CD4-positive, alpha-beta memory T cell (primary cell): Measurements from ENCODE around the gene ETV5. TPM values are rescaled to one million over a fixed set of nuclear protein-coding genes. Genes with fewer than 3 reads are reported as not detected.

Experiments
- CTCF ChIA-PET: fragments of 350-600 bp; sonication (Branson Sonifier 250); formaldehyde crosslinking; loops from one replicate; lab custom pipeline; 2021; ENCODE audit warnings: inconsistent platforms; ENCODE audit not compliant: partially characterized antibody; lab: Charles Lee
- POLR2A ChIA-PET: fragments of 350-600 bp; sonication (Branson Sonifier 250); formaldehyde crosslinking; loops from one replicate; lab custom pipeline; 2021; ENCODE audit not compliant: partially characterized antibody; lab: Charles Lee
- DNase-seq, 5 donors: peaks; one replicate each; pipeline versions ENCODE4 v3.0.0 to v3.0.0-alpha.2; 2020 to 2022; ENCODE audit warnings: mixed read lengths in 1 of 5
- H3K27ac ChIP-seq: one replicate; pipeline ENCODE4 v1.7.0; 2013; ENCODE audit warnings: low read depth, low read length
- H3K27me3 ChIP-seq: 2 replicates; pipeline ENCODE4 v1.7.0; 2013; ENCODE audit warnings: mild to moderate bottlenecking, low read length, moderate library complexity; ENCODE audit not compliant: insufficient read depth
- H3K36me3 ChIP-seq: 2 replicates; pipeline ENCODE4 v1.7.0; 2013; ENCODE audit warnings: mild to moderate bottlenecking, low read length, moderate library complexity; ENCODE audit not compliant: insufficient read depth
- H3K4me1 ChIP-seq: 2 replicates; pipeline ENCODE4 v1.7.0; 2013; ENCODE audit warnings: mild to moderate bottlenecking, low read length, moderate library complexity; ENCODE audit not compliant: insufficient read depth
- H3K4me3 ChIP-seq, 2 donors: one replicate each; pipeline ENCODE4 v1.7.0; 2013; ENCODE audit warnings: low read length in 2 of 2, mild to moderate bottlenecking in 1 of 2
- H3K9me3 ChIP-seq, 2 donors: one replicate each; pipeline ENCODE4 v1.7.0; 2013; ENCODE audit warnings: low read length in 2 of 2, control low read depth in 1 of 2; ENCODE audit not compliant: control insufficient read depth in 1 of 2
- H3K27ac Mint-ChIP-seq, 7 donors: one replicate each; pipeline ENCODE4 v1.8.0; 2020 to 2021; ENCODE audit warnings: mixed read lengths in 7 of 7, mild to moderate bottlenecking in 6 of 7, inconsistent platforms in 3 of 7, moderate library complexity in 3 of 7
- H3K27me3 Mint-ChIP-seq, 2 donors: one replicate each; pipeline ENCODE4 v1.8.0; 2020 to 2021; ENCODE audit warnings: mixed read lengths in 2 of 2
- H3K36me3 Mint-ChIP-seq, 2 donors: one replicate each; pipeline ENCODE4 v1.8.0; 2020 to 2021; ENCODE audit warnings: mixed read lengths in 2 of 2, inconsistent platforms in 1 of 2, mild to moderate bottlenecking in 1 of 2
- H3K4me1 Mint-ChIP-seq, 4 donors: one replicate each; pipeline ENCODE4 v1.8.0; 2020 to 2021; ENCODE audit warnings: mixed read lengths in 4 of 4, mild to moderate bottlenecking in 1 of 4
- H3K4me3 Mint-ChIP-seq, 8 donors: one replicate each; pipeline ENCODE4 v1.8.0; 2020 to 2021; ENCODE audit warnings: mixed read lengths in 8 of 8, mild to moderate bottlenecking in 7 of 8, moderate library complexity in 6 of 8, inconsistent platforms in 3 of 8
- H3K9me3 Mint-ChIP-seq, 8 donors: one replicate each; pipeline ENCODE4 v1.8.0; 2020 to 2021; ENCODE audit warnings: mixed read lengths in 8 of 8, mild to moderate bottlenecking in 5 of 8, inconsistent platforms in 3 of 8, moderate library complexity in 1 of 8
- intact Hi-C: fragments of 100-400 bp; cut with micrococcal nuclease; formaldehyde crosslinking; loops from one replicate; pipeline ENCODE4 v1.15.1; 2023
- polyA plus RNA-seq, 2 donors: library from polyadenylated mRNA; unstranded; fragments of 300-500 nt; fragmentation: Illumina TruSeq; gene quantifications; one replicate each; pipeline ENCODE4 v1.2.3, GENCODE V29; 2021
- total RNA-seq, 2 experiments: library from RNA; stranded (reverse); gene quantifications; one replicate each; pipeline ENCODE4 v1.2.3, GENCODE V29; 2021

The ETV5 gene
- total and polyA plus RNA-seq, 4 experiments from 2014 or later = 0.81 to 1.1 TPM; not detected in 2

- H3K36me3 ChIP-seq = no peaks in the 10 kb centered on the region
- H3K27me3 ChIP-seq = peaks cover 46% of the 10 kb centered on the region
- POLR2A ChIA-PET = no interaction called here
- intact Hi-C loops = no loop called here
- Mint-ChIP-seq H3K9me3 (peaks cover 0 to 4% (median 0%) of the 10 kb centered on the region in 8 donors), H3K27me3 (peaks cover 64 to 67% of the 10 kb centered on the region in 2 donors), H3K4me1 (peaks cover 22 to 43% (median 31%) of the 10 kb centered on the region in 4 donors), H3K27ac (peak overlapping the region in 2 of 7 donors; percentile 74 to 92), H3K36me3 (peaks cover 0 to 4% of the 10 kb centered on the region in 2 donors), H3K4me3 (peak overlapping the region in 5 of 8 donors; percentile 23 to 97 (median 45))
- no peak overlapping the region for H3K4me3 ChIP-seq
- DNase-seq = no peak
- no peaks in the 10 kb centered on the region for H3K9me3 ChIP-seq
- H3K27ac ChIP-seq = no peak overlapping the region
- peaks cover 35% of the 10 kb centered on the region for H3K4me1 ChIP-seq
- CTCF ChIA-PET = interaction anchor here (1.2 to 2.2 kb wide), 3 partner anchors 20 to 506 kb away, joined by 3 to 6 read pairs (median 3); no protein-coding TSS in a partner anchor
Measured at GRCh38 chr3:186110975-186111974, 2.4 kb upstream of the ETV5 start.

GRCh38 chr3:186109897-186110803, 1.3 kb upstream of the ETV5 start:
- Mint-ChIP-seq H3K9me3 (peaks cover 0 to 4% (median 0%) of the 10 kb centered on the region in 8 donors), H3K4me3 (peak overlapping the region; percentile 86 to 97 (median 96)), H3K36me3 (peaks cover 0 to 4% of the 10 kb centered on the region in 2 donors), H3K27me3 (peaks cover 58 to 70% of the 10 kb centered on the region in 2 donors), H3K27ac (peak overlapping the region in 4 of 7 donors; percentile 8 to 92 (median 30)), H3K4me1 (peaks cover 22 to 43% (median 31%) of the 10 kb centered on the region in 4 donors)
- intact Hi-C loops = no loop called here
- Histone ChIP-seq H3K36me3 (no peaks in the 10 kb centered on the region), H3K27ac (no peak overlapping the region), H3K9me3 (no peaks in the 10 kb centered on the region), H3K4me1 (peaks cover 35% of the 10 kb centered on the region), H3K27me3 (peaks cover 55% of the 10 kb centered on the region), H3K4me3 (peak overlapping the region; percentile 58 to 61)
- ChIA-PET POLR2A (no interaction called here), CTCF (interaction anchor here (1.1 to 2.2 kb wide), 4 partner anchors 22 to 507 kb away, joined by 3 to 6 read pairs (median 3); no protein-coding TSS in a partner anchor)
- peak in 2 of 5 donors; percentile 10 to 13 for DNase-seq

- Mint-ChIP-seq H3K9me3 (peaks cover 0 to 5% (median 0%) of the 10 kb centered on the region in 8 donors), H3K27ac (peak overlapping the region in 2 of 7 donors; percentile 74 to 92), H3K4me1 (peaks cover 22 to 43% (median 31%) of the 10 kb centered on the region in 4 donors), H3K36me3 (peaks cover 0 to 4% of the 10 kb centered on the region in 2 donors), H3K27me3 (peaks cover 59 to 69% of the 10 kb centered on the region in 2 donors), H3K4me3 (peak overlapping the region; percentile 83 to 97 (median 90))
- CTCF ChIA-PET = no interaction called here
- POLR2A ChIA-PET = interaction anchor here (0.6 to 1.9 kb wide), 2 partner anchors 171 to 1022 kb away, joined by 3 to 6 read pairs; partner anchors contain the start of gene TRA2B
- intact Hi-C loops = no loop called here
- Histone ChIP-seq H3K27me3 (peaks cover 53% of the 10 kb centered on the region), H3K4me3 (peak overlapping the region; percentile 43 to 61), H3K36me3 (no peaks in the 10 kb centered on the region), H3K27ac (no peak overlapping the region), H3K4me1 (peaks cover 35% of the 10 kb centered on the region), H3K9me3 (no peaks in the 10 kb centered on the region)
- DNase-seq = peak in 4 of 5 donors; percentile 8 to 47 (median 12)
Measured at GRCh38 chr3:186108106-186108940, 566 bp downstream of the ETV5 start.

- POLR2A ChIA-PET = interaction anchor here (0.6 to 1.9 kb wide), 2 partner anchors 170 to 1022 kb away, joined by 3 to 6 read pairs; partner anchors contain the start of gene TRA2B
- Mint-ChIP-seq H3K4me1 (peaks cover 22 to 43% (median 31%) of the 10 kb centered on the region in 4 donors), H3K36me3 (peaks cover 0 to 4% of the 10 kb centered on the region in 2 donors), H3K27ac (peak overlapping the region in 4 of 7 donors; percentile 22 to 78 (median 64)), H3K4me3 (peak overlapping the region; percentile 83 to 97 (median 88)), H3K9me3 (peaks cover 0 to 5% (median 0%) of the 10 kb centered on the region in 8 donors), H3K27me3 (peaks cover 58 to 71% of the 10 kb centered on the region in 2 donors)
- intact Hi-C loops = no loop called here
- peak; percentile 22 to 56 (median 43) for DNase-seq
- H3K27me3 ChIP-seq = peaks cover 53% of the 10 kb centered on the region
- peak overlapping the region; percentile 43 to 61 for H3K4me3 ChIP-seq
- no peak overlapping the region for H3K27ac ChIP-seq
- H3K36me3 ChIP-seq = no peaks in the 10 kb centered on the region
- CTCF ChIA-PET = no interaction called here
- peaks cover 35% of the 10 kb centered on the region for H3K4me1 ChIP-seq
- H3K9me3 ChIP-seq = no peaks in the 10 kb centered on the region
Measured at GRCh38 chr3:186107215-186108105, 1.4 kb downstream of the ETV5 start.

- DNase-seq = no peak
- H3K4me1 Mint-ChIP-seq = peaks cover 17 to 33% (median 24%) of the 10 kb centered on the region in 4 donors
- intact Hi-C loops = no loop called here
- peaks cover 0 to 5% (median 0%) of the 10 kb centered on the region in 8 donors for H3K9me3 Mint-ChIP-seq
- Histone ChIP-seq H3K27me3 (peaks cover 48% of the 10 kb centered on the region), H3K36me3 (no peaks in the 10 kb centered on the region), H3K27ac (no peak overlapping the region), H3K4me1 (peaks cover 34% of the 10 kb centered on the region), H3K9me3 (no peaks in the 10 kb centered on the region), H3K4me3 (no peak overlapping the region)
- H3K36me3 Mint-ChIP-seq = peaks cover 0 to 4% of the 10 kb centered on the region in 2 donors
- H3K4me3 Mint-ChIP-seq = no peak overlapping the region
- peak overlapping the region in 1 of 7 donors; percentile 49 for H3K27ac Mint-ChIP-seq
- ChIA-PET POLR2A (no interaction called here), CTCF (interaction anchor here (0.9 to 1.1 kb wide), 2 partner anchors 14 to 162 kb away, joined by 3 read pairs; no protein-coding TSS in a partner anchor)
- H3K27me3 Mint-ChIP-seq = peaks cover 45 to 61% of the 10 kb centered on the region in 2 donors
Measured at GRCh38 chr3:186105543-186105942, 3.3 kb downstream of the ETV5 start.
